ENCODE data around the gene MCM9. TPM values are rescaled to one million over a fixed set of nuclear protein-coding genes. Genes with fewer than 3 reads are reported as not detected.

The MCM9 gene
- total RNA-seq, 1 donor from 2014 or later: 18.0 TPM

DNA sequence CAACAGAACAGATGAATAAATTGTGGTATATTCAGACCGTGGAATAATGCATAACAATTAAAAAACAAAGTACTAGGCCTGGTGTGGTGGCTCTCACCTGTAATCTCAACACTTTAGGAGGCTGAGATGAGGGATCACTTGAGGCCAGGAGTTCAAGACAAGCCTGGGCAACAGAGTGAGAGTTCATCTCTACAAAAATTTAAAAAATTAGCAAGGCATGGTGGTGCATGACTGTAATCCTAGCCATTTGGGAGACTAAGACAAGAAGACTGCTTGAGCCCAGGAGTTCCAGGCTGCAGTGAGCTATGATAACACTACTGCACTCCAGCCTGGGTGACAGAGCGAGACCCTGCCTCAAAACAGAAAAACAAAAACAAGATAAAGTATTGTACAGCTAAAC, 57.2 kb downstream of the MCM9 start:
- Mint-ChIP-seq H3K4me3 (ENCODE audit: unreplicated experiment) (no peak overlapping the region), H3K4me1 (ENCODE audit: low read depth, unreplicated experiment) (peaks cover 5% of the 10 kb centered on the region), H3K36me3 (ENCODE audit: unreplicated experiment) (peaks cover 4% of the 10 kb centered on the region), H3K27ac (ENCODE audit: unreplicated experiment) (no peak overlapping the region), H3K27me3 (ENCODE audit: unreplicated experiment) (no peaks in the 10 kb centered on the region), H3K9me3 (ENCODE audit: unreplicated experiment) (no peaks in the 10 kb centered on the region)
- DNase-seq: no peak
- TF ChIP-seq, protein P1, sequence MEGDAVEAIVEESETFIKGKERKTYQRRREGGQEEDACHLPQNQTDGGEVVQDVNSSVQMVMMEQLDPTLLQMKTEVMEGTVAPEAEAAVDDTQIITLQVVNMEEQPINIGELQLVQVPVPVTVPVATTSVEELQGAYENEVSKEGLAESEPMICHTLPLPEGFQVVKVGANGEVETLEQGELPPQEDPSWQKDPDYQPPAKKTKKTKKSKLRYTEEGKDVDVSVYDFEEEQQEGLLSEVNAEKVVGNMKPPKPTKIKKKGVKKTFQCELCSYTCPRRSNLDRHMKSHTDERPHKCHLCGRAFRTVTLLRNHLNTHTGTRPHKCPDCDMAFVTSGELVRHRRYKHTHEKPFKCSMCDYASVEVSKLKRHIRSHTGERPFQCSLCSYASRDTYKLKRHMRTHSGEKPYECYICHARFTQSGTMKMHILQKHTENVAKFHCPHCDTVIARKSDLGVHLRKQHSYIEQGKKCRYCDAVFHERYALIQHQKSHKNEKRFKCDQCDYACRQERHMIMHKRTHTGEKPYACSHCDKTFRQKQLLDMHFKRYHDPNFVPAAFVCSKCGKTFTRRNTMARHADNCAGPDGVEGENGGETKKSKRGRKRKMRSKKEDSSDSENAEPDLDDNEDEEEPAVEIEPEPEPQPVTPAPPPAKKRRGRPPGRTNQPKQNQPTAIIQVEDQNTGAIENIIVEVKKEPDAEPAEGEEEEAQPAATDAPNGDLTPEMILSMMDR (IDR thresholded peaks at IDR 0.05; ENCODE audit: partially characterized antibody, unreplicated experiment): no peak

DNA sequence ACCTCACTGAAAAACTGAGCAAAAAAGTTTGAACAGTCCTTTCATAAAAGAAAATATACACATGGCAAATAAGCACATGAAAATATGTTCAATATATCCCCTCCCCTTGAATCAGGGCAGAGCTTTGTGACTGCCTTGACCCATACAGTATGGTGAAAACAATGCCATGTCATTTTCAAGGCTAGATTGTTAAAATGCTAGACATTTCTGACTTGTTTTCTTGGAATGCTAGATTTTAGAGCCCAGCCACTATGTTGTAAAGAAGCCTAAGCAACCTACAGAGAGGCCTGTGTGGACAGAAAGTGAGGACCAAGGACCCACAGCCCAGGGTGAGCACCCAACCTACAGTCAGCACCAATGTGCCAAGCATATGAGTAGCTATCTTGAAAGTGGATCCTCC, 58.1 kb downstream of the MCM9 start:
- no peaks in the 10 kb centered on the region for H3K4me1 Mint-ChIP-seq (ENCODE audit: low read depth, unreplicated experiment)
- no peaks in the 10 kb centered on the region for H3K27me3 Mint-ChIP-seq (ENCODE audit: unreplicated experiment)
- H3K9me3 Mint-ChIP-seq (ENCODE audit: unreplicated experiment): no peaks in the 10 kb centered on the region
- DNase-seq: no peak
- no peak overlapping the region for H3K4me3 Mint-ChIP-seq (ENCODE audit: unreplicated experiment)
- H3K36me3 Mint-ChIP-seq (ENCODE audit: unreplicated experiment): peaks cover 4% of the 10 kb centered on the region
- H3K27ac Mint-ChIP-seq (ENCODE audit: unreplicated experiment): no peak overlapping the region
- TF ChIP-seq, protein P1 (IDR thresholded peaks at IDR 0.05; ENCODE audit: partially characterized antibody, unreplicated experiment): no peak

DNA sequence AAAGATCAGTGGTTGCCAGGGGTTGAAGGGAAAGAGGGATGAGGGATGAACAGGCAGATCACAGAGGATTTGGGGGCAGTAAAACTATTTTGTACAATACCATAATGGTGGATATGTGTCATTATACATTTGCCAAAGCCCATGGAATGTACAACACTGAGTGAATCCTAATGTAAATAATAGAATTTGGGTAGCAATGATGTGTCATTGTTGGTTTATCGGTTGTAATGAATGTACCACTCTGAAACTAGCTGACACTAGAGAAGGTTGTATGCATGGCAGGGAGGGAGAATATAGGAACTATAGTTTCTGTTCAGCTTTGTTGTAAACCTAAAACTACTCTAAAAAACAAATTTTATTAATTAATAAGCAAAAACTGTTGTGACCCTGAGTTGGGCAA, 58.8 kb downstream of the MCM9 start:
- Mint-ChIP-seq H3K36me3 (ENCODE audit: unreplicated experiment) (peaks cover 4% of the 10 kb centered on the region), H3K27me3 (ENCODE audit: unreplicated experiment) (no peaks in the 10 kb centered on the region), H3K27ac (ENCODE audit: unreplicated experiment) (no peak overlapping the region), H3K9me3 (ENCODE audit: unreplicated experiment) (no peaks in the 10 kb centered on the region), H3K4me1 (ENCODE audit: low read depth, unreplicated experiment) (no peaks in the 10 kb centered on the region), H3K4me3 (ENCODE audit: unreplicated experiment) (no peak overlapping the region)
- TF ChIP-seq, protein P1 (IDR thresholded peaks at IDR 0.05; ENCODE audit: partially characterized antibody, unreplicated experiment): no peak
- no peak for DNase-seq

DNA sequence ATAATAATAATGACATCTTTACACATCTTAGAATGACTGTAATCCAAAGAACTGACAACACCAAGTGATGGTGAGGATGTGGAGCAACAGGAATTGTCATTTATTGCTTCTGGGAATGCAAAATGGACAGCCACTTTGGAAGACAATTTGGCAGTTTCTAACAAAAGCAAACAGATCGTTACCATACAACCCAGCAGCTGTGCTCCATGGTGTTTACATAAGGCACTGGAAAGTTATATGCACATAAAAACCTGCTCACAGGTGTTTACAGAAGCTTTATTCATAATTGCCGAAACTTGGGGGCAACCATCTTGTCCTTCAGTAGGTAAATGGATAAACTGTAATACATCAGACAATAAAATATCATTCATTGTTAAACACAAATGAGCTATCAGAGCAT, 59.3 kb downstream of the MCM9 start:
- TF ChIP-seq, protein P1 (IDR thresholded peaks at IDR 0.05; ENCODE audit: partially characterized antibody, unreplicated experiment): no peak
- Mint-ChIP-seq H3K36me3 (ENCODE audit: unreplicated experiment) (peaks cover 4% of the 10 kb centered on the region), H3K27me3 (ENCODE audit: unreplicated experiment) (no peaks in the 10 kb centered on the region), H3K4me1 (ENCODE audit: low read depth, unreplicated experiment) (no peaks in the 10 kb centered on the region), H3K9me3 (ENCODE audit: unreplicated experiment) (no peaks in the 10 kb centered on the region), H3K27ac (ENCODE audit: unreplicated experiment) (no peak overlapping the region), H3K4me3 (ENCODE audit: unreplicated experiment) (no peak overlapping the region)
- DNase-seq: no peak

DNA sequence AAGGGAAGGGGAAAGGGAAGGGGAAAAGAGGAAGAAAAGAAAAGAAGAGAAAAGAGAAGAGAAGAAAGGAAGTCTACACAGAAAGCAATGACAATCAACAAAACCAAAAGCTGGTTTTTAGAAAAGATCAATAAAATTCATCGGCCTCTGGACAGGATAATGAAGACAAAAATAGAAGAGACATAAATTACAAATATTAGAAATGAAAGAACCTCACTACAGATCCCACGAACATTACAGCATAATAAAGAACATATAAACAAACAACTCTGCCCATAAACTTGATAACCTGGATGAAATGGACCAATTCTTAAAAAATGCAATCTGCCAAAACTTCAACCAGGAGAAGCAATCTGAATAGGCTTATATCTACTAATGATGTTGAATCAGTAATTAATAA, 61.7 kb downstream of the MCM9 start:
- Mint-ChIP-seq H3K4me3 (ENCODE audit: unreplicated experiment) (no peak overlapping the region), H3K36me3 (ENCODE audit: unreplicated experiment) (peaks cover 9% of the 10 kb centered on the region), H3K4me1 (ENCODE audit: low read depth, unreplicated experiment) (no peaks in the 10 kb centered on the region), H3K27me3 (ENCODE audit: unreplicated experiment) (no peaks in the 10 kb centered on the region), H3K27ac (ENCODE audit: unreplicated experiment) (no peak overlapping the region), H3K9me3 (ENCODE audit: unreplicated experiment) (peaks cover 2% of the 10 kb centered on the region)
- TF ChIP-seq, protein P1 (IDR thresholded peaks at IDR 0.05; ENCODE audit: partially characterized antibody, unreplicated experiment): no peak
- DNase-seq: no peak
